ENCODE measurements around the gene TSC22D3.

GRCh38 chrX:107769581-107770317, 5.8 kb downstream of the TSC22D3 start:
- TF ChIP-seq CTCF (IDR thresholded peaks at IDR 0.05) (no peak), EZH2 (IDR thresholded peaks at IDR 0.05; ENCODE audit: borderline replicate concordance, insufficient read depth, low read depth, low read length, poor library complexity, severe bottlenecking) (no peak)
